SK-N-MC (cell line): ENCODE data around the gene CACNA2D2.

Experiments
- EZH2 ChIP-seq: fragments of 200-600 bp; sonication (generic); IDR thresholded peaks from one replicate; pipeline ENCODE4 v1.6.1; 2017; ENCODE audit warnings: antibody characterized with exemption
- POLR2AphosphoS5 ChIP-seq: IDR thresholded peaks from 2 replicates; pipeline ENCODE4 v1.6.1; 2012; ENCODE audit warnings: mild to moderate bottlenecking, low read depth, low read length, borderline replicate concordance

- TF ChIP-seq EZH2 (no peak), POLR2AphosphoS5 (no peak)
Observed at GRCh38 chr3:50352781-50353180, 150.7 kb downstream of the CACNA2D2 start.
